ENCODE data around the gene SAG. TPM values are rescaled to one million over a fixed set of nuclear protein-coding genes. Genes with fewer than 3 reads are reported as not detected.

Gene SAG
- total RNA-seq, 4 donors from 2014 or later: 0.07 TPM; not detected in 3

DNA sequence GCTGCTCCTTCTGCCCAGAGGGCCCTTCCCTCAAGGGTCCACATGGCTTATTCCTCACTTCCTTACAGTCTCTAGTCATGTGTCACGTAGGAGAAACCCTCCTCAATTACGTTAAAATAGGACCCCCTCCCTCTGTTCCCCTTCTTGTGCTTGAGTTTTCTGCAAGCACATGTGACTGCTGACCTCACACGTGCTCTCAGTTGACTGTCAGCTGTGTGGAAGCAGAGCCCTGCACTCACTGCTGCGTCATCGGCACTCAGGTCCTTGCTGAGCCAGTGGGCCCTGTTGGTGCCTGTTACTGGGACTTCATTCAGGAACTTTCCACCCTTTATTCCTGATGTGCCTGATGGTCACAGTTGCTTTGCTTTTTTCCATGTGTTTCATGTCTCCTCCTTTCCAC is 45.1 kb upstream of the SAG start:
- no peaks in the 10 kb centered on the region for H3K27me3 ChIP-seq
- no peak overlapping the region for H3K4me3 ChIP-seq
- no peaks in the 10 kb centered on the region for H3K4me1 ChIP-seq
- H3K36me3 ChIP-seq: no peaks in the 10 kb centered on the region
- no peak for TF ChIP-seq POLR2A (IDR thresholded peaks at IDR 0.05)
- TF ChIP-seq, protein P1, sequence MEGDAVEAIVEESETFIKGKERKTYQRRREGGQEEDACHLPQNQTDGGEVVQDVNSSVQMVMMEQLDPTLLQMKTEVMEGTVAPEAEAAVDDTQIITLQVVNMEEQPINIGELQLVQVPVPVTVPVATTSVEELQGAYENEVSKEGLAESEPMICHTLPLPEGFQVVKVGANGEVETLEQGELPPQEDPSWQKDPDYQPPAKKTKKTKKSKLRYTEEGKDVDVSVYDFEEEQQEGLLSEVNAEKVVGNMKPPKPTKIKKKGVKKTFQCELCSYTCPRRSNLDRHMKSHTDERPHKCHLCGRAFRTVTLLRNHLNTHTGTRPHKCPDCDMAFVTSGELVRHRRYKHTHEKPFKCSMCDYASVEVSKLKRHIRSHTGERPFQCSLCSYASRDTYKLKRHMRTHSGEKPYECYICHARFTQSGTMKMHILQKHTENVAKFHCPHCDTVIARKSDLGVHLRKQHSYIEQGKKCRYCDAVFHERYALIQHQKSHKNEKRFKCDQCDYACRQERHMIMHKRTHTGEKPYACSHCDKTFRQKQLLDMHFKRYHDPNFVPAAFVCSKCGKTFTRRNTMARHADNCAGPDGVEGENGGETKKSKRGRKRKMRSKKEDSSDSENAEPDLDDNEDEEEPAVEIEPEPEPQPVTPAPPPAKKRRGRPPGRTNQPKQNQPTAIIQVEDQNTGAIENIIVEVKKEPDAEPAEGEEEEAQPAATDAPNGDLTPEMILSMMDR (IDR thresholded peaks at IDR 0.05): no peak
- intact Hi-C loops (cut with DNase I; ENCODE audit: low total_unique reads): no loop called here
- no peak for DNase-seq
- no peak overlapping the region for H3K27ac ChIP-seq
- H3K9me3 ChIP-seq: no peaks in the 10 kb centered on the region

DNA sequence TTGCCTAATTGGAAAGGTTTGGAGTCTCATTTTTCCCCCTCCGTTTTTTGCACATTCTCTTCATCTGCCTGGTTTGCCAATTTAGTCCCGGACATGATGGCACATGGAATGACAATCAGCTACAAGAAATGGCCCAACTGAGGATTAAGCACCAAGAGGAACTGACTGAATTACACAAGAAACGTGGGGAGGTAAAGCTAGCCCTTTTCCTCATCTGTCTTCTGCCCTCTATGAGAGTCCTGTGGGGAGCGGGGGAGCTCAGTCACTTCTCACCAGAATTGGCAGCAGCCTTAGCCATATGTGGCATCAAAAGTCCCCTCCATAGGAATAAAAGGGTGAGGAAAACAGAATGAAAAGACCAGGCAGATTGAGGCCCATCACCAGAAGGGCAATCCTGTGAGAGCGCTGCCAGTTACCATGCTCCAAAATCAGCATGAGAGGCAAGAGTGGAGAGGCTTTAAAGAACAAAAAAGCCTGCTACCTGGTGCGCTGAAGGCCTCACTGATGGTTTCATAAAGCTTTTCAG is 44.5 kb upstream of the SAG start:
- no peak for DNase-seq
- TF ChIP-seq, protein P1 (IDR thresholded peaks at IDR 0.05): no peak
- no peak for TF ChIP-seq POLR2A (IDR thresholded peaks at IDR 0.05)
- no peaks in the 10 kb centered on the region for H3K27me3 ChIP-seq
- H3K4me1 ChIP-seq: no peaks in the 10 kb centered on the region
- H3K27ac ChIP-seq: no peak overlapping the region
- intact Hi-C loops (cut with DNase I; ENCODE audit: low total_unique reads): no loop called here
- no peak overlapping the region for H3K4me3 ChIP-seq
- H3K36me3 ChIP-seq: no peaks in the 10 kb centered on the region
- H3K9me3 ChIP-seq: no peaks in the 10 kb centered on the region

DNA sequence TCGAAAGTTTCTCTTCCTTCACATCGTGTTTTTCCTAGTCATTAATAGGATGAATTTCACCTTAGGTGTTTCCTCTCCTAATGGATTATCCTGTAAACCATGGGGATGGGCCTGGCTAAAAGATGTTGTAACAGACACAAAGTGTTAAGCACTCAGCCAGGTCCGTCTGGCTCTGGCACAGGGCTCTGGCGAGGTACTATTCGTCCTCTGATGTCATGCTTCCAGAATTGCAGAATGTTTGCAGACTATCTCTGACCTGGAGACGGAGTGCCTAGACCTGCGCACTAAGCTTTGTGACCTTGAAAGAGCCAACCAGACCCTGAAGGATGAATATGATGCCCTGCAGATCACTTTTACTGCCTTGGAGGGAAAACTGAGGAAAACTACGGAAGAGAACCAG is 42.9 kb upstream of the SAG start:
- no peaks in the 10 kb centered on the region for H3K36me3 ChIP-seq
- no peak overlapping the region for H3K4me3 ChIP-seq
- H3K27ac ChIP-seq: no peak overlapping the region
- no peaks in the 10 kb centered on the region for H3K27me3 ChIP-seq
- H3K9me3 ChIP-seq: no peaks in the 10 kb centered on the region
- no peak for DNase-seq
- H3K4me1 ChIP-seq: no peaks in the 10 kb centered on the region
- intact Hi-C loops (cut with DNase I; ENCODE audit: low total_unique reads): no loop called here
- TF ChIP-seq, protein P1 (IDR thresholded peaks at IDR 0.05): no peak
- no peak for TF ChIP-seq POLR2A (IDR thresholded peaks at IDR 0.05)

DNA sequence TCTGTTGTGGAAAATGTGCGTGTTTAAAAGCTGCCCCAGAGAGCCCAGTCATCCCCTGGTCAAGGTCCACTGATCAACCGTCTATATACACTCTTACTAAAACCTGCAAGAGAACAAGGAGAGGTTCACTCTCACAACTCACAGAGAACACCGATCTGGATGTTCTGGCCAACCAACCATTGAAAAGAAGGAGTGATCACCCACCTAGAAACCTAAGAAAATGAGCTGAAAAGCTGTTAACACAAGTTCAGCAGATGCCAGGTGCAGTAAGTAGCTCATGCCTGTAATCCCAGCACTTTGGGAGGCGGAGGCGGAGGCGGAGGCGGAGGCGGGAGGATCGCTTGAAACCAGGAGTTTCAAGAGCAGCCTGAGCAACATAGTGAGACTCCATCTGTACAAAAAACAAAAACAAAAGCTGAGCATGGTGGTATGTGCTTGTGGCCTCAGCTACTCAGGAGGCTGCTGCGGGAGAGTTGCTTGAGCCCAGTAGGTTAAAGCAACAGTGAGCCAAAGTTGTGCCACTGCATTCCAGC is 41.7 kb upstream of the SAG start:
- no peak overlapping the region for H3K4me3 ChIP-seq
- no peaks in the 10 kb centered on the region for H3K9me3 ChIP-seq
- no peak for DNase-seq
- TF ChIP-seq, protein P1 (IDR thresholded peaks at IDR 0.05): no peak
- TF ChIP-seq POLR2A (IDR thresholded peaks at IDR 0.05): no peak
- no peak overlapping the region for H3K27ac ChIP-seq
- H3K36me3 ChIP-seq: no peaks in the 10 kb centered on the region
- intact Hi-C loops (cut with DNase I; ENCODE audit: low total_unique reads): no loop called here
- no peaks in the 10 kb centered on the region for H3K4me1 ChIP-seq
- H3K27me3 ChIP-seq: no peaks in the 10 kb centered on the region

DNA sequence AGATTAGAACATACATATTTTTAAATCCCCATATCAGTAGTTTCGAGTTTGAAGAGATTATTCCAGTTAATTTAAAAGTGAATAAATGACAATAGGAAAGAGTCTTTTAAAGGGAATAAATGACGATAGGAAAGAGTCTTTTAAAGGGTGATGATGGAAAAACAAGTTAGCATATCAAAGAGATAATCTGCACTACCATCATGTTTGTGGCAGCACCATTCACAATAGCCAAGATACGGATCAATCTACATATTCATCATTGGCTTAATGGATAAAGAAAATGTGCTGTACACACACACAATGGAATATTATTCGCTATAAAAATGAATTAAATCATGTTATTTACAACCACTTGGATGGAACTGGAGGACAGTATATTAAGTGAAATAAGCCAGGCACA is 41.1 kb upstream of the SAG start:
- Histone ChIP-seq H3K4me3 (no peak overlapping the region), H3K27ac (no peak overlapping the region), H3K36me3 (no peaks in the 10 kb centered on the region), H3K9me3 (no peaks in the 10 kb centered on the region), H3K27me3 (no peaks in the 10 kb centered on the region), H3K4me1 (no peaks in the 10 kb centered on the region)
- DNase-seq: no peak
- TF ChIP-seq, protein P1 (IDR thresholded peaks at IDR 0.05): no peak
- TF ChIP-seq POLR2A (IDR thresholded peaks at IDR 0.05): no peak
- intact Hi-C loops (cut with DNase I; ENCODE audit: low total_unique reads): no loop called here

Measured in uterus (tissue), 4 donors.